Mammary epithelial cell (primary cell): ENCODE results near the gene ADGRV1.

Experiments used
- EZH2 ChIP-seq: IDR thresholded peaks from 2 replicates; pipeline ENCODE4 v1.6.1; 2012; ENCODE audit warnings: low read length, inconsistent platforms, borderline replicate concordance
- TF ChIP-seq, protein P1 (sequence below), 2 donors: IDR thresholded peaks in 1 of 2; conservative IDR thresholded peaks in 1 of 2; 2 replicates each; pipeline ENCODE4 v1.5.1; 2011 to 2012; ENCODE audit warnings: inconsistent platforms in 2 of 2, low read length in 2 of 2, mild to moderate bottlenecking in 2 of 2, control low read depth in 1 of 2, low read depth in 1 of 2; ENCODE audit not compliant: insufficient read depth in 1 of 2; ENCODE audit errors: extremely low read depth in 1 of 2

DNA sequence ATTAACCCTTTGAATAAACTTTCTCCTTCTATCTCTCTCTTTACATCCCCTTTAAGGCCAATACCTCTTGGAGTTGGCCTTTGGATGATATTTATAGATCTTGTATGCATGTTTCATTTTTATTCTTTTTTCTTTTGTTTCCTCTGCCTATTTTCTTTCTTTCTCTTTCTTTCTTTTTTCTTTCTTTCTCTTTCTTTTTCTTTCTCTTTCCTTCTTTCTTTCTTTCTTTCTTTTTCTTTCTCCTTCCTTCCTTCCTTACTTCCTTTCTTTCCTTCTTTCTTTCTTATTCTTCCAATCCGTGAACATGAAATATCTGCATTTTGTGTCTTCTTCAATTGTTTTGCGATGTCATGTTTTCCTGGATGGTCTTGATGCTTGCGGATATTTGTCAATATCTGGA is 276.1 kb downstream of the ADGRV1 start:
- TF ChIP-seq, protein P1, sequence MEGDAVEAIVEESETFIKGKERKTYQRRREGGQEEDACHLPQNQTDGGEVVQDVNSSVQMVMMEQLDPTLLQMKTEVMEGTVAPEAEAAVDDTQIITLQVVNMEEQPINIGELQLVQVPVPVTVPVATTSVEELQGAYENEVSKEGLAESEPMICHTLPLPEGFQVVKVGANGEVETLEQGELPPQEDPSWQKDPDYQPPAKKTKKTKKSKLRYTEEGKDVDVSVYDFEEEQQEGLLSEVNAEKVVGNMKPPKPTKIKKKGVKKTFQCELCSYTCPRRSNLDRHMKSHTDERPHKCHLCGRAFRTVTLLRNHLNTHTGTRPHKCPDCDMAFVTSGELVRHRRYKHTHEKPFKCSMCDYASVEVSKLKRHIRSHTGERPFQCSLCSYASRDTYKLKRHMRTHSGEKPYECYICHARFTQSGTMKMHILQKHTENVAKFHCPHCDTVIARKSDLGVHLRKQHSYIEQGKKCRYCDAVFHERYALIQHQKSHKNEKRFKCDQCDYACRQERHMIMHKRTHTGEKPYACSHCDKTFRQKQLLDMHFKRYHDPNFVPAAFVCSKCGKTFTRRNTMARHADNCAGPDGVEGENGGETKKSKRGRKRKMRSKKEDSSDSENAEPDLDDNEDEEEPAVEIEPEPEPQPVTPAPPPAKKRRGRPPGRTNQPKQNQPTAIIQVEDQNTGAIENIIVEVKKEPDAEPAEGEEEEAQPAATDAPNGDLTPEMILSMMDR (conservative IDR thresholded peaks at IDR 0.05 in 1 of 2, IDR thresholded peaks at IDR 0.05 in 1 of 2; ENCODE audit: extremely low read depth in 1 of 2, insufficient read depth in 1 of 2, low read depth in 1 of 2, low read length in 2 of 2), result no peak
- TF ChIP-seq EZH2, result no peak
